Trophoblast cell (in vitro differentiated cells and primary cell): Measurements from ENCODE around the gene NOS1AP.

Experiments used
- DNase-seq, 2 donors: peaks; one replicate each; pipeline ENCODE4 v3.0.0-alpha.2; 2016
- H2AFZ ChIP-seq: 2 replicates; pipeline ENCODE4 v1.6.1; 2013; ENCODE audit warnings: low read length, moderate library complexity, mild to moderate bottlenecking; ENCODE audit not compliant: insufficient read depth, poor library complexity
- H2AK5ac ChIP-seq: 2 replicates; pipeline ENCODE4 v1.6.1; 2013; ENCODE audit warnings: mild to moderate bottlenecking, low read length
- H2BK120ac ChIP-seq: 2 replicates; pipeline ENCODE4 v1.6.1; 2013; ENCODE audit warnings: low read length, mild to moderate bottlenecking, moderate library complexity; ENCODE audit not compliant: insufficient read depth, poor library complexity
- H2BK12ac ChIP-seq: 2 replicates; pipeline ENCODE4 v1.6.1; 2013; ENCODE audit warnings: mild to moderate bottlenecking, low read length, moderate library complexity
- H2BK5ac ChIP-seq: 2 replicates; pipeline ENCODE4 v1.6.1; 2013; ENCODE audit warnings: low read length, low read depth, moderate library complexity, mild to moderate bottlenecking; ENCODE audit not compliant: poor library complexity
- H3K14ac ChIP-seq: 2 replicates; pipeline ENCODE4 v1.6.1; 2013; ENCODE audit warnings: mild to moderate bottlenecking, low read length
- H3K18ac ChIP-seq: 2 replicates; pipeline ENCODE4 v1.6.1; 2013; ENCODE audit warnings: mild to moderate bottlenecking, low read length
- H3K23ac ChIP-seq: 2 replicates; pipeline ENCODE4 v1.6.1; 2013; ENCODE audit warnings: low read length
- H3K27ac ChIP-seq: 2 replicates; pipeline ENCODE4 v1.5.1; 2013; ENCODE audit warnings: low read depth, mild to moderate bottlenecking, inconsistent platforms, low read length, moderate library complexity
- H3K27me3 ChIP-seq: 2 replicates; pipeline ENCODE4 v1.6.1; 2013; ENCODE audit warnings: inconsistent platforms, mild to moderate bottlenecking, low read length, moderate library complexity; ENCODE audit not compliant: insufficient read depth
- H3K36me3 ChIP-seq, 2 experiments: 1 replicate in 1 of 2; 2 replicates in 1 of 2; pipeline ENCODE4 v1.6.1; 2013; ENCODE audit warnings: low read length in 2 of 2, mild to moderate bottlenecking in 2 of 2, moderate library complexity in 1 of 2; ENCODE audit not compliant: insufficient read depth in 2 of 2, control insufficient read depth in 1 of 2
- H3K4ac ChIP-seq: 2 replicates; pipeline ENCODE4 v1.6.1; 2013; ENCODE audit warnings: low read depth, mild to moderate bottlenecking, low read length, moderate library complexity
- H3K4me1 ChIP-seq, 2 experiments: 1 replicate in 1 of 2; 2 replicates in 1 of 2; pipeline ENCODE4 v1.6.1; 2013; ENCODE audit warnings: low read length in 2 of 2, mild to moderate bottlenecking in 2 of 2, moderate library complexity in 1 of 2; ENCODE audit not compliant: insufficient read depth in 2 of 2, control insufficient read depth in 1 of 2
- H3K4me2 ChIP-seq: 2 replicates; pipeline ENCODE4 v1.6.1; 2013; ENCODE audit warnings: inconsistent platforms, mild to moderate bottlenecking, low read length, moderate library complexity
- H3K4me3 ChIP-seq: 2 replicates; pipeline ENCODE4 v1.5.1; 2013; ENCODE audit warnings: mild to moderate bottlenecking, low read depth, low read length, inconsistent platforms
- H3K79me1 ChIP-seq: one replicate; pipeline ENCODE4 v1.6.1; 2013; ENCODE audit warnings: low read length
- H3K79me2 ChIP-seq: 2 replicates; pipeline ENCODE4 v1.6.1; 2013; ENCODE audit warnings: low read length, mild to moderate bottlenecking; ENCODE audit not compliant: control insufficient read depth, insufficient read depth, poor library complexity
- H3K9ac ChIP-seq: 2 replicates; pipeline ENCODE4 v1.6.1; 2013; ENCODE audit warnings: mild to moderate bottlenecking, low read length
- H3K9me3 ChIP-seq: 2 replicates; pipeline ENCODE4 v1.6.1; 2013; ENCODE audit warnings: low read depth, mild to moderate bottlenecking, control low read depth, inconsistent platforms, low read length; ENCODE audit not compliant: insufficient read depth
- H4K12ac ChIP-seq: 2 replicates; pipeline ENCODE4 v1.6.1; 2013; ENCODE audit warnings: low read depth, mild to moderate bottlenecking, low read length, moderate library complexity
- H4K8ac ChIP-seq: 2 replicates; pipeline ENCODE4 v1.6.1; 2013; ENCODE audit warnings: low read depth, mild to moderate bottlenecking, low read length, moderate library complexity
- H4K91ac ChIP-seq: one replicate; pipeline ENCODE4 v1.6.1; 2013; ENCODE audit warnings: low read depth, mild to moderate bottlenecking, low read length, moderate library complexity
- WGBS: extraction: QIAGEN DNeasy Blood & Tissue Kit; methylation state at CpG from one replicate; pipeline ENCODE4 v1.1.7; 2013; ENCODE audit warnings: missing lambda C conversion rate; ENCODE audit not compliant: insufficient read length, insufficient coverage; ENCODE audit errors: extremely low coverage; 5-methylcytosine and 5-hydroxymethylcytosine counted together

The NOS1AP gene

DNA sequence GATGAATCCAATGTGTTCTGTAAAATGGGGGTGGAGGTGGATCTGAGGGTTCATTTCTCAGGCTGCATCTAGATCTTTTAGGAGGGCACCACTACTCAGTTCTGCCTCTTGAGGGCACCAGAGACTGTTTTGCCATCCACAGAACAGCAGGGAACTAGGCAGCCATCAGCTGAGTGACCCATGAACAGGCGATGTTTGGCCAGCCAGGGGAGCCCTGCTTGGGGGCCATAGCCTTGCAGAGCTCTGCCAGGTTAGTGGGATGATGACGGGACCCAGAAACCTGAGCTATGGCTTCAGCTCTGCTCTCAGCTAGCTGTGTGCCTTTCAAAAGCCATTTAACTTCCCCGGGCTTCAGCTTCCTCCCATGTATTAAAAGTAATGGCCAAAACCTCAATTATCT, 13.4 kb upstream of the NOS1AP start:
- Histone ChIP-seq H2BK12ac (peak overlapping the region; percentile 54), H3K23ac (no peak overlapping the region)
- peak; percentile 32 to 75 for DNase-seq

DNA sequence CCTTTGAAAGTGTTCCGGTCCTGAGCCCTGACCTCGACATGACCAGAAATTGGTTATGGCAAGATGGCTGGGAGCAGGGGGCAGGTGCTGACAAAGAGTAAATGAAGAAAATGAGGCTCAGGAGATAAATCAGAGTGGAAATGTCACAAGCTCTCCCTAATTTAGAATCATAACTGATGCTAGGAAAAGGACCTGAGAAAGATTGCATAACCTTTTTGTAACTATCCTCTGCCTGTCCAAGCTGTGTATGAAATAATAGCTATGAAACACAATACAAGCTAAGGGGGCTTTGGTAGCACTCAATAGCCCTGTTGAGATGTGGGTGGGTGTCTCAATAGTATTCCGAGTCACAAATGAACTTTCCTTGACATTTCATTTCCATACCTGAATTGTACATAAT, 12.9 kb upstream of the NOS1AP start:
- no peaks in the 10 kb centered on the region for H3K27me3 ChIP-seq
- no peak overlapping the region for H2AFZ ChIP-seq
- no peaks in the 10 kb centered on the region for H3K79me2 ChIP-seq
- no peak overlapping the region for H4K91ac ChIP-seq
- no peak overlapping the region for H3K14ac ChIP-seq
- H2BK5ac ChIP-seq, result no peak overlapping the region
- H3K27ac ChIP-seq, result no peak overlapping the region
- no peak overlapping the region for H3K23ac ChIP-seq
- no peak overlapping the region for H2BK12ac ChIP-seq
- no peak overlapping the region for H3K18ac ChIP-seq
- no peak overlapping the region for H3K4me3 ChIP-seq
- no peak overlapping the region for H2AK5ac ChIP-seq
- H3K4me1 ChIP-seq, result peaks cover 0 to 4% of the 10 kb centered on the region in 2 experiments
- H3K79me1 ChIP-seq, result no peaks in the 10 kb centered on the region
- no peak overlapping the region for H3K9ac ChIP-seq
- H3K4me2 ChIP-seq, result no peak overlapping the region
- DNase-seq, result no peak
- H2BK120ac ChIP-seq, result no peak overlapping the region
- no peak overlapping the region for H4K12ac ChIP-seq
- no peaks in the 10 kb centered on the region for H3K36me3 ChIP-seq
- no peaks in the 10 kb centered on the region for H3K9me3 ChIP-seq
- WGBS, result no CpG with 5 or more reads among the region's 3 CpGs
- H4K8ac ChIP-seq, result no peak overlapping the region
- H3K4ac ChIP-seq, result no peak overlapping the region

More for the DNA sequence above, 13.4 kb upstream of the NOS1AP start:
- Histone ChIP-seq H2AK5ac (no peak overlapping the region), H3K79me2 (no peaks in the 10 kb centered on the region), H4K12ac (no peak overlapping the region), H3K4me2 (no peak overlapping the region), H3K9me3 (no peaks in the 10 kb centered on the region), H4K91ac (no peak overlapping the region), H3K4me3 (no peak overlapping the region), H3K18ac (no peak overlapping the region), H3K79me1 (no peaks in the 10 kb centered on the region), H3K27me3 (no peaks in the 10 kb centered on the region), H4K8ac (no peak overlapping the region), H3K14ac (no peak overlapping the region), H3K4me1 (peaks cover 0 to 4% of the 10 kb centered on the region in 2 experiments), H3K36me3 (no peaks in the 10 kb centered on the region), H2BK120ac (no peak overlapping the region), H3K4ac (no peak overlapping the region), H3K27ac (no peak overlapping the region), H2AFZ (no peak overlapping the region), H3K9ac (no peak overlapping the region), H2BK5ac (no peak overlapping the region)
- no CpG with 5 or more reads among the region's 3 CpGs for WGBS

DNA sequence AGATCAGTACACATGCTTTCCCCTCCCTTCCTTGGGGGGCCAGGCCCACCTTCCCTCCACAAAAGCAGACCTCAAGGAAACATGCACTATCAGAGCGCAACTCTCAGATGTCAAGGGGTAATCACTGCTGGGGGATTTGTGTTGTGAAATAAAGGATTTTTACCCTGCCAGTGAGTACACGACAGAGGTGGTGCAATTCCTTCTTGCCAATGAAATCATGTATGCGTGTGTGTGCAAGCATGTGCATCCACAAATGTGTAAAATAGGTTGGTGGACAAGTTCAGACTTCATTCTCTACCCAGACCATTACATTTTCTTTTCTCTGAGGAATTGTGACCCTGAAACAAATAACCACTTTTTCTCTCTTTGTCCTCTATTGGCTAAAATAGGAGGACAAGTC, 9.8 kb upstream of the NOS1AP start:
- Histone ChIP-seq H2AK5ac (no peak overlapping the region), H4K12ac (no peak overlapping the region), H2BK5ac (no peak overlapping the region), H4K8ac (no peak overlapping the region), H3K79me1 (peaks cover 3% of the 10 kb centered on the region), H3K4me2 (no peak overlapping the region), H3K79me2 (no peaks in the 10 kb centered on the region), H3K4ac (no peak overlapping the region), H3K27me3 (no peaks in the 10 kb centered on the region), H3K27ac (no peak overlapping the region), H3K9me3 (no peaks in the 10 kb centered on the region), H3K18ac (no peak overlapping the region), H3K36me3 (no peaks in the 10 kb centered on the region), H2BK120ac (no peak overlapping the region), H3K4me1 (peaks cover 0 to 4% of the 10 kb centered on the region in 2 experiments), H3K14ac (no peak overlapping the region), H4K91ac (no peak overlapping the region), H3K9ac (no peak overlapping the region), H3K23ac (no peak overlapping the region), H2AFZ (no peak overlapping the region), H2BK12ac (no peak overlapping the region), H3K4me3 (no peak overlapping the region)
- no peak for DNase-seq
- no CpG with 5 or more reads among the region's 3 CpGs for WGBS

DNA sequence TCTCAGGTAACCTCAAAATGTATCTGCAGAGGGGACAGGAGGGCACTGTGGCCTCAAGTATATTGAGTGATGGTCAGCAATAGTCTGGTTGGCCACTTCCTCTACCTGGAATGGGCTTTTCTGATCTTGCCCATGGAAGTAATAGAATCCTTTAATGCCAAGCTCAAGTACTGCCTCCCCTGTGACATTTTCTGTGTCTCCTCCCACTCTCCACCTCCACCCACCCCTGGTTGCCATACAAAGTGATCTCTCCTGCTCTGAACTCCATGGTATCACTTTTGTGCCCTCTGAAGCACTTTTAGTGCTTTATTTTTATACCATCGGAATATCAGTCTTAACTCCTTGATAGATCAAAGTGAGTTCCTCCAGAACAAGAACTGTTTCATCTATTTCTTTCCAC, 9.2 kb upstream of the NOS1AP start:
- Histone ChIP-seq H2BK5ac (no peak overlapping the region), H2BK120ac (no peak overlapping the region), H3K4me3 (no peak overlapping the region), H3K18ac (no peak overlapping the region), H3K14ac (no peak overlapping the region), H3K79me2 (no peaks in the 10 kb centered on the region), H3K4me1 (no peaks in the 10 kb centered on the region), H3K36me3 (no peaks in the 10 kb centered on the region), H2BK12ac (no peak overlapping the region), H3K23ac (no peak overlapping the region), H3K27me3 (no peaks in the 10 kb centered on the region), H2AFZ (no peak overlapping the region), H3K9me3 (no peaks in the 10 kb centered on the region), H4K8ac (no peak overlapping the region), H4K12ac (no peak overlapping the region), H3K79me1 (peaks cover 3% of the 10 kb centered on the region), H2AK5ac (no peak overlapping the region), H3K4me2 (no peak overlapping the region), H3K27ac (no peak overlapping the region), H3K9ac (no peak overlapping the region), H3K4ac (no peak overlapping the region), H4K91ac (no peak overlapping the region)
- WGBS, result no CpG with 5 or more reads among the region's 1 CpG
- no peak for DNase-seq
